HG03066 (cell line): ENCODE measurements around the gene PGM3.

Source experiments
- ATAC-seq: cut with Tn5 transposase; IDR thresholded peaks from one replicate; pipeline ENCODE4 v1.9.1; 2021; ENCODE audit warnings: low read depth; ENCODE audit not compliant: unreplicated experiment

PGM3 gene

DNA sequence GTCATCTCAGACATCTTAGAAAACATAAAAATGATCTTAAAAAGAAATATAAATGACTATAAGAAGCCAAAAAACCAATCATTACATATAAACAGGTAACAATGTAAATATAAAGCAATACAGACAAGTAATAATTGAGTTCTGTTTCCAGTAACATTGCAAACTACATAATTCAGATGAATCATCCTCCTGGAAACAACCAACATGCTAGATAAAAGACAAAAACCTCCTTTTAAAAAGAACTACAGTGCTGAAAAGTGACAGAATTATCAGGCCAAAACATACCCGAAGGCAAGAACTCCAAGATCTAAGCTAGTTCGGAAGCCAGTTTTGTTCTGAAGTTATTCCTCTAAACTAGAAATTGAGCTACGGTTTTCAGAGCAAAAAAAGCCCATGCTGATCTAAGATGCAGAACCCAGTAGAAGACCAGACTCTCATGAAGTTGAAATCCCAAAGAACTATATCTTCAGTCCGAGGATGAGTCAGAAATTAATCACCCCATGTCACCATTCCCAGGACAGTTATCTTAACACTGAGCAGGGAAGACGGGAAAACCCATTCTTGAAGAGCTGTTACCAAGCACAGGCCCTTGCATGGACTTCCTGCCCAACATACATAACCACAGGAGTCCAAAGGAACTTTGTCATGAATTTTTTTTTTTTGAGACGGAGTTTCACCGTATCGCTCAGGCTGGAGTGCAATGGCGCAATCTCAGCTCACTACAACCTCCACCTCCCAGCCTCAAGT, 9.8 kb downstream of the PGM3 start:
- no peak for ATAC-seq

DNA sequence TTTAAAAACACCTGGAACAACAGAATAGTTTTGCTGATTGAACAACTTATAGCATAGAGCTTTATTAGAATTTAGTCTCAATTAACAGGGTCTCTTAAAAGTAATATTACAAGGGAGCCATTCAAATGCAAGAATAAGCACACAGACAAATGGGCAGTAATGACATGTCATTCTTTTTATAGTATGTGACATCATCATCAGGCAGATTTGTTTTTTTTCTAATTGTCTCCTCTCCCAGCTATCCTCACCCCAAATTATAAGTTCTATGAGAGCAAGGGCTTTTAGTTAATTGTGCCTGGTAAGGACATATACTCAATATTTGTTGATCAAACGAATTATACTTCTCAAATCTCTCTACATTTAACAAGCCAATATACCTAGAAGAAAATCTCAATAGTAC, 11.0 kb downstream of the PGM3 start:
- no peak for ATAC-seq

DNA sequence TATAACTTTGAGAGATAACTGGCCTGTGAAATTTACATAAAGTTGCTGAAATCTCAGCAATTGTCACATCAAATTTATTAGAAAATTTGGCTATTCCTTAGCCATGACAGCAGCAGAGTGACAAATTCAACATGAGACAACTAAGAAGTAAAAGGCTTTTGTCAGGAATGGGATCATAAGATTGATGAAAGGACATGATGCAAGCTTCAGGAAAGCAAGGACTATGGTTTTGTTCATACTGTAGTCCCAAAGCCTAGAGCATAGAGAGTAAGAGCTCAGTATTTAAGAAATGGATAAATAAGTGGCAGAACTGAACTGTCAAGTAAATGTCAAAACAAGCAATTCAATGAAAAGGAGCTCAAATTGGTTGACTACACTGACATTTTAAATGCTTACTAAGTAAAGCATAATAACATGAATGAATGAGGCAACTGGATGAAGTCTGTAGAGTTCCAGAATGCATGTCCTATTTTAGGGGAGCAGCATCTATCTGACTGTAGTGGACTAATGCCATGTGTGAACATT, 12.6 kb downstream of the PGM3 start:
- no peak for ATAC-seq

- no peak for ATAC-seq
These were observed 16.8 kb downstream of the PGM3 start for GRCh38 chr6:83176246-83176645.

GRCh38 chr6:83169511-83169910, 23.6 kb downstream of the PGM3 start:
- ATAC-seq, result no peak

DNA sequence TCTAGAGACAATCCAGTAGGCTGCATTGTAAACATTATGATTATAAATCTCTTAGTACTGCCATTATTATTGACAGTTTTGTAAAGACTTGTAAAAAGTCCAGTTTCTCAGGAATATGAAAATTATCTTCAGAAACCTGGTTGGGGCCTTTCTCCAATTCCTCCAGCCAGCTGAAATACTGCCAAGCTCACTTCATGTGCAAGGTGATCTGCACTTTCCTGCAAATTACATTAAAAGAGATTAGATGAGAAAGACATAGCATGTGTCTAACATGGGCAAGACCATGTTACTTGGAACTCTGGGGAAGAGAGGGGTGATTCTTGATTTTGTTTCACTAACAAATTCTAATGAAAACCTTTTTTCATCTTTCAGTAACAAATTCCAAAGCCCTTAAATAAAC, 24.0 kb downstream of the PGM3 start:
- no peak for ATAC-seq

GRCh38 chr6:83168556-83168955, 24.5 kb downstream of the PGM3 start:
- ATAC-seq, result no peak

GRCh38 chr6:83167726-83168278, 25.3 kb downstream of the PGM3 start:
- ATAC-seq, result no peak

GRCh38 chr6:83160167-83160566, 32.9 kb downstream of the PGM3 start:
- no peak for ATAC-seq

- no peak for ATAC-seq
These were observed 37.3 kb downstream of the PGM3 start for GRCh38 chr6:83155794-83156193.

- no peak for ATAC-seq
These were observed 39.1 kb downstream of the PGM3 start for GRCh38 chr6:83153883-83154521.

GRCh38 chr6:83152913-83153312, 40.2 kb downstream of the PGM3 start:
- ATAC-seq, result no peak

DNA sequence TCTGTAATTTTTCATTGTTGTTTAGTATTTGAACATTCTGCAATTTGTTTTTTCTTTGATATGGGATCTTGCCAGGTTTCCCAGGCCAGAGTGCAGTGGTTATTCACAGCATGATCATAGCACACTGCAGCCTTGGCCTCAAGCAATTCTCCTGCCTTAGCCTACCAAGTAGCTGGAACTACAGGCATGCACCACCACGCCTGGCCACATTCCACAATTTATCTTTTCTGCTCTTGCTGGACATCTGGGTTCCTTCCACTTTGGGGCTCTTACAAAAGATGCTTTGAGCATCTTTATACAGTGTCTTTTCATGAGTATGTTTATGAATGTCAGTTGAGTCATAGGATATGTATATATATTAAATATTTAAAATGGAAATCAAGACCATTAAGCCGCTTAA, 42.0 kb downstream of the PGM3 start:
- no peak for ATAC-seq

- ATAC-seq, result no peak
These were observed 54.3 kb downstream of the PGM3 start for GRCh38 chr6:83138758-83139157.

DNA sequence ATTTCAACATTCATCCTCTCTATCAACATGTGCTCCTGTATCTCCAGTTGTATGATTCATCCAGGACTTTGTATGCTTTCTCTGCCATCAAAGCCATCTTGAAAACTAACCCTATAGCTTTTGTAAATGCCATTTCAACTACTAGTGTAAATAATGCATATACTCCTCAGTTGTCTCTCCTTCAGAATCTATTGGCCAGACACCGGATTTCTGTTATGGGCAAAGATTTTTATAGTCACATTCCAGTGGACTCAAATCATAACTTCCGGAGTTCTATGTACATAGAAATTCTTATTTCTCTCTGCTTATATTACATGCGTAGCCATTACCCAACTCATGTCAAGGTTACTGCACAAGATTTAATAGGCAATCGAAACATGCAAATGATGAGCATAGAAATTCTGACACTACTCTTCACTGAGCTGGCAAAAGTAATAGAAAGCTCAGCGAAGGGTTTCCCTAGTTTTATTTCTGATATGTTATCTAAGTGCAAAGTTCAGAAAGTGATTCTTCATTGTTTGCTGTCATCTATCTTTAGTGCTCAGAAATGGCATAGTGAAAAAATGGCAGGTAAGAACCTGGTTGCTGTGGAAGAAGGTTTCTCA, 54.8 kb downstream of the PGM3 start:
- no peak for ATAC-seq

DNA sequence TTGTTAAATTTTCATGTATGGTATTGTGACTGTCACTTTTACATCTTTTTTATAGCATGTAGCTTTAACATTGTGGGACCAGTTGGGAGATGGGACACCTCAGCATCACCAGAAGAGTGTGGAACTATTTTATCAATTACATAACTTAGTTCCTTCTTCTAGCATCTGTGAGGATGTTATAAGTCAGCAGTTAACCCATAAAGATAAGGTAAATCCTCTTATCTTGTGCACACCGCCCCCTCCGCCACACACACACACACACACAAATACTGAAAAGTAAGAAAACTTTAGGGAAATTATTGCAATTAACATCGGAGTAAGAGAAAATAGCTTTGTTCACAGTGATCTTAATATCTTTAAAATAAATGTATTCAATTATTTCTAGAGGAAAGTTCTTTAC, 60.9 kb downstream of the PGM3 start:
- no peak for ATAC-seq

- no peak for ATAC-seq
These were observed 65.1 kb downstream of the PGM3 start for GRCh38 chr6:83127976-83128375.

DNA sequence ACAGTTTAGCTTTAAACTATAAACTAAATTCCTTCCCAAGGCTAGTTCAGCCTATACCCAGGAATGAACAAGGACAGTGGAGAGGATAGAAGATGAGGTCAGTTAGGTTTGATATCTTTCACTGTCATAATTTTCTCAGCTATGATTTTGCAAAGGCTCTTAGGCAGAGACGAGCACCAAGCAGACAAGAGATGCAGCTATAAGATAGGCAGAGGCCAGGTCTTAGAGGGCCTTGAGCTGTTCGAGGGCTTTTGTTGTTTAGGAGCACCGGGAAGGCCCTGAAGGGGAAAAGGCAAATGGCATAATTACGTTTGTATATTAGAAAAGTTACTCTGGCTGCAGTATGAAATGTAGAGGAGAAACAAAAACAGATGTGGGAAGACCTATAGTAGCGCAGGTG, 65.8 kb downstream of the PGM3 start:
- no peak for ATAC-seq

DNA sequence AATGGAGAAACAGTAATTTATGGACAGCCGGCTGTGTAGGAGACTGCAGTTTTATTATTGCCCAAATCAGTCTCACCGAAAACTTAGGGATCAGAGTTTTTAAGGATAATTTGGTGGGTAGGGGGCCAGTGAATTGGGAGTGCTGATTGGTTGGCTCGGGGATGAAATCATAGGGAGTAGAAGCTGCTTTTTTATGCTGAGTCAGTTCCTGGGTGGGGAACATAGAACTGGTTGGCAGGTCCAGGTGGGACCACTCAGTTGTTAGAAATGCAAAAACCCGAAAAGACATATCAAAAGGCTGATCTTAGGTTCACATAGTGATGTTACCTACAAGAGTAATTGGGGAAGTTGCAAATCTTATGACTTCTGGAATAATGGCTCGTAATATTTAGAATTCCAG, 66.3 kb downstream of the PGM3 start:
- no peak for ATAC-seq

DNA sequence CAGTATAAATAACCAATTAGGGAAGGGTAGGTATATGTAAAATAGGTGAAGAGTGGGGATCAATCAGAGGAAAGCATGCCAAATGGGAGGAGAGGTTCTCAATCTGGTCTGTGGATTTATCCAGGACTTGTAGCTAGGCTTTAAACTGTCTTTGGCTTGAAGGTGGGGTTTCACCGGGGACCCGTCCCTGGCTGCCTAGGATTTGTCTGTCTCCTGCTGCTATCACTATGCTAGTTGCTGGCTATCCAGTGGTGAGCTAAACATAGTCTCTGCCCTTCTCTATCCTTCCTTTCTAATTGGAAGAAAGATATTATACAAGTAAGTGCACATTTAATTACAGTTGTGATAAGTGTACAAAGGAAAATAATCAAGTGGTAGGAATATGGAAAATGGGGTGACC, 66.8 kb downstream of the PGM3 start:
- ATAC-seq, result no peak

DNA sequence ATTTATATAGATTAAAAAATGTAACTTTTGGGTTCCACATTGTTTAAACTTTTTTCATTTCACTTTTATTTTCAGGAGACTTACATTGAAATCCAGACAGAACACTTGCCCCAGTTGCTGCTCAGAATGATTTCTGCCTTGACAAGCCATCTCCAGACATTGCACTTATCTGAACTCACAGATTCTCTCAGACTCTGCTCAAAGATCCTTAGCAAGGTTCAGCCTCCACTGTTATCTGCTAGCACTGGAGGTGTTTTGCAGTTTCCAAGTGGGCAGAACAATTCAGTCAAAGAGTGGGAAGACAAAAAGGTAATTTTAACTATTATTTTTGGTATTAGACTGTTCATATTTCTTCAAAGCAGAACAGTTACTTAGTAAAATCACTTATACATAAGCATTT, 67.6 kb downstream of the PGM3 start:
- no peak for ATAC-seq

GRCh38 chr6:83124553-83124952, 68.5 kb downstream of the PGM3 start:
- no peak for ATAC-seq
